GM21447 (cell line): ENCODE data around the gene UGT1A9.
A peak's percentile ranks its signal among the peaks of the same experiment; 100 is the strongest.

ENCODE experiments used
- ATAC-seq: cut with Tn5 transposase; IDR thresholded peaks from one replicate; pipeline ENCODE4 v1.9.1; 2021; ENCODE audit not compliant: unreplicated experiment

UGT1A9 gene

GRCh38 chr2:233795735-233796171, 124.1 kb downstream of the UGT1A9 start:
- ATAC-seq: no peak

- no peak for ATAC-seq
Measured at GRCh38 chr2:233796254-233796653, 124.6 kb downstream of the UGT1A9 start.

GRCh38 chr2:233798335-233799086, 126.8 kb downstream of the UGT1A9 start:
- no peak for ATAC-seq

- ATAC-seq: no peak
Measured at GRCh38 chr2:233799087-233799665, 127.5 kb downstream of the UGT1A9 start.

- no peak for ATAC-seq
Measured at GRCh38 chr2:233799716-233800115, 128.0 kb downstream of the UGT1A9 start.

GRCh38 chr2:233800208-233800607, 128.5 kb downstream of the UGT1A9 start:
- no peak for ATAC-seq

- ATAC-seq: peak; percentile 53
Measured at GRCh38 chr2:233801357-233802131, 129.8 kb downstream of the UGT1A9 start.

- no peak for ATAC-seq
Measured at GRCh38 chr2:233802132-233802815, 130.6 kb downstream of the UGT1A9 start.

- ATAC-seq: no peak
Measured at GRCh38 chr2:233803292-233803911, 131.7 kb downstream of the UGT1A9 start.

- ATAC-seq: no peak
Measured at GRCh38 chr2:233803994-233804393, 132.3 kb downstream of the UGT1A9 start.

GRCh38 chr2:233807215-233807865, 135.6 kb downstream of the UGT1A9 start:
- ATAC-seq: no peak

GRCh38 chr2:233807966-233808935, 136.6 kb downstream of the UGT1A9 start:
- no peak for ATAC-seq

GRCh38 chr2:233810385-233810784, 138.7 kb downstream of the UGT1A9 start:
- ATAC-seq: no peak

- no peak for ATAC-seq
Measured at GRCh38 chr2:233811087-233811486, 139.4 kb downstream of the UGT1A9 start.

GRCh38 chr2:233811732-233812131, 140.0 kb downstream of the UGT1A9 start:
- no peak for ATAC-seq

- ATAC-seq: no peak
Measured at GRCh38 chr2:233813236-233814055, 141.7 kb downstream of the UGT1A9 start.

GRCh38 chr2:233814056-233814835, 142.5 kb downstream of the UGT1A9 start:
- ATAC-seq: no peak

GRCh38 chr2:233815861-233816260, 144.2 kb downstream of the UGT1A9 start:
- no peak for ATAC-seq
